ENCODE data around the gene PPIL1. TPM values are rescaled to one million over a fixed set of nuclear protein-coding genes. Genes with fewer than 3 reads are reported as not detected.

PPIL1 gene
- total RNA-seq, 2 donors from 2014 or later: 12.0 to 12.9 TPM

DNA sequence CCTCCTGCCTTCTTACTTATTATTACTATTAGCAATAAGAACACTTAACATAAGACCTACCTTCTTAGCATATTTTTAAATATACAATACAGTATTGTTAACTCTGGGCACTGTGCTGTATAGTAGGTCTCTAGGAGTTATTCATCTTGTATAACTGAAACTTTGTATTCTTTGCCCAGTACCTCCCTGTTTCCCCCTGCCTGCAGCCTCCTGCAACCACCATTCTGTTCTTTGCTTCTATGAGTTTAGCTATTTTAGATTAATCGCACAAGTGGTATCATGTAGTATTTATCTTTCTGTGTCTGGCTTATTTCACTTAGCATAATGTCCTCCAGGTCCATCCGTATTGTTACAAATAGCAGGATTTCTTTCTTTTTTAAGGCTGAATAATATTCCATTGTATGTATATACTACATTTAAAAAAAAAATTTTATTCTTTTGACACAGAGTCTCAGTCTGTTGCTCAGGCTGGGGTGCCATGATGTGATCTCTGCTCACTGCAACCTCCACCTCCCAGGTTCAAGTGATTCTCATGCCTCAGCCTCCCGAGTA, 15.6 kb upstream of the PPIL1 start:
- no peak for TF ChIP-seq CTCF (IDR thresholded peaks at IDR 0.05)
- DNase-seq (ENCODE audit: low spot score): no peak
- Histone ChIP-seq H3K36me3 (peaks cover 10% of the 10 kb centered on the region), H3K4me1 (ENCODE audit: control insufficient read depth in 1 of 2, low read depth in 2 of 2) (peaks cover 13 to 26% of the 10 kb centered on the region in 2 donors), H3K4me3 (no peak overlapping the region), H3K27ac (no peak overlapping the region), H3K9me3 (no peaks in the 10 kb centered on the region), H3K27me3 (replicated peaks; ENCODE audit: insufficient read depth) (no peaks in the 10 kb centered on the region)
- ATAC-seq (ENCODE audit: insufficient number of reproducible peaks, low FRiP score, low read depth): no peak

- Histone ChIP-seq H3K27me3 (replicated peaks; ENCODE audit: insufficient read depth) (no peaks in the 10 kb centered on the region), H3K4me1 (ENCODE audit: control insufficient read depth in 1 of 2, low read depth in 2 of 2) (peaks cover 13 to 29% of the 10 kb centered on the region in 2 donors), H3K27ac (no peak overlapping the region), H3K9me3 (no peaks in the 10 kb centered on the region), H3K36me3 (peaks cover 2% of the 10 kb centered on the region), H3K4me3 (no peak overlapping the region)
- no peak for ATAC-seq (ENCODE audit: insufficient number of reproducible peaks, low FRiP score, low read depth)
- DNase-seq (ENCODE audit: low spot score): no peak
- no peak for TF ChIP-seq CTCF (IDR thresholded peaks at IDR 0.05)
Observed at GRCh38 chr6:36888654-36889481, 14.3 kb upstream of the PPIL1 start.

DNA sequence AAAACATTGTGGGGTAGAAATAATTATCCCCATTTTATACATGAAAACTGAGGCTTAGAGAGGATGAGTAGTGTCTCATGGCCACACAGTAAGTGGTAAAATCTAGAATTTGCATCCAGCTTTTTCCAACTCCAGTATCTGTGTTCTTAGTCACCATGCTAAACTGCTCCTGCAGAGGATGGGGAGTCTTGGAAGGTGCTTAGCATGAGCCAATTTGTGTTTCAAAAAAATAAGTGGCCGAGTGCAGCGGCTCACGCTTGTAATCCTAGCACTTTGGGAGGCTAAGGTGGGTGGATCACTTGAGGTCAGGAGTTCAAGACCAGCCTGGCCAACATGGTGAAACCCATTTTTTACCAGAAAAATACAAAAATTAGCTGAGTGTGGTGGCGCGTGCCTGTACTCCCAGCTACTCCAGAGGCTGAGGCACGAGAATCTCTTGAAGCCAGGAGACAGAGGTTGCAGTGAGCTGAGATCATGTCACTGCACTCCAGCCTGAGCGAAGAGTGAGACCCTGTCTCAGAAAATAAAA, 13.6 kb upstream of the PPIL1 start:
- Histone ChIP-seq H3K4me1 (ENCODE audit: control insufficient read depth in 1 of 2, low read depth in 2 of 2) (peaks cover 13 to 29% of the 10 kb centered on the region in 2 donors), H3K36me3 (no peaks in the 10 kb centered on the region), H3K4me3 (no peak overlapping the region), H3K27me3 (replicated peaks; ENCODE audit: insufficient read depth) (no peaks in the 10 kb centered on the region), H3K27ac (no peak overlapping the region), H3K9me3 (no peaks in the 10 kb centered on the region)
- no peak for TF ChIP-seq CTCF (IDR thresholded peaks at IDR 0.05)
- ATAC-seq (ENCODE audit: insufficient number of reproducible peaks, low FRiP score, low read depth) (no peak), DNase-seq (ENCODE audit: low spot score) (no peak)

- no peak for TF ChIP-seq CTCF (IDR thresholded peaks at IDR 0.05)
- peaks cover 13 to 29% of the 10 kb centered on the region in 2 donors for H3K4me1 ChIP-seq (ENCODE audit: control insufficient read depth in 1 of 2, low read depth in 2 of 2)
- H3K4me3 ChIP-seq: peak overlapping the region; percentile 75
- ATAC-seq (ENCODE audit: insufficient number of reproducible peaks, low FRiP score, low read depth) (no peak), DNase-seq (ENCODE audit: low spot score) (no peak)
- no peaks in the 10 kb centered on the region for H3K9me3 ChIP-seq
- H3K36me3 ChIP-seq: no peaks in the 10 kb centered on the region
- H3K27me3 ChIP-seq (replicated peaks; ENCODE audit: insufficient read depth): no peaks in the 10 kb centered on the region
- H3K27ac ChIP-seq: peak overlapping the region in 1 of 2 donors; percentile 73
Observed at GRCh38 chr6:36886950-36887618, 12.5 kb upstream of the PPIL1 start.
